ENCODE measurements around the gene GRIP2. TPM values are rescaled to one million over a fixed set of nuclear protein-coding genes. Genes with fewer than 3 reads are reported as not detected.
A peak's percentile ranks its signal among the peaks of the same experiment; 100 is the strongest.

Gene GRIP2
- total RNA-seq, 1 experiment from 2014 or later: 4.5 TPM

GRCh38 chr3:14462738-14463137, 77.4 kb downstream of the GRIP2 start:
- H3K4me1 Mint-ChIP-seq (ENCODE audit: low read depth, unreplicated experiment): no peaks in the 10 kb centered on the region
- Histone ChIP-seq H3K27me3 (replicated peaks; ENCODE audit: control insufficient read depth, insufficient read depth, low read length) (no peaks in the 10 kb centered on the region), H3K9me3 (no peaks in the 10 kb centered on the region), H3K36me3 (ENCODE audit: control insufficient read depth, insufficient read depth, low read length) (peaks cover 12% of the 10 kb centered on the region), H3K4me3 (ENCODE audit: low read depth, low read length) (no peak overlapping the region), H3K4me1 (no peaks in the 10 kb centered on the region)
- no peak for TF ChIP-seq CTCF (IDR thresholded peaks at IDR 0.05; ENCODE audit: insufficient read depth in 1 of 2, low read depth in 1 of 2, low read length in 1 of 2, severe bottlenecking in 1 of 2, unreplicated experiment in 1 of 2)
- H3K27ac Mint-ChIP-seq (ENCODE audit: unreplicated experiment): peak overlapping the region; percentile 70
- no peaks in the 10 kb centered on the region for H3K27me3 Mint-ChIP-seq (ENCODE audit: insufficient read depth, unreplicated experiment)
- no peaks in the 10 kb centered on the region for H3K9me3 Mint-ChIP-seq (ENCODE audit: unreplicated experiment)
- BruUV-seq (replicated peaks): no TSS peak
- intact Hi-C loops (cut with micrococcal nuclease; ENCODE audit: unreplicated experiment): no loop called here
- CTCF ChIA-PET: interaction anchor here (0.6 to 4.3 kb wide), 3 partner anchors 259 to 567 kb away, joined by 3 to 24 read pairs (median 3); no protein-coding TSS in a partner anchor
- H3K36me3 Mint-ChIP-seq (ENCODE audit: insufficient read depth, unreplicated experiment): peaks cover 59% of the 10 kb centered on the region
- DNase-seq: no peak
- POLR2A ChIA-PET: no interaction called here
- H3K4me3 Mint-ChIP-seq (ENCODE audit: unreplicated experiment): no peak overlapping the region

GRCh38 chr3:14461748-14462324, 78.3 kb downstream of the GRIP2 start:
- H3K36me3 Mint-ChIP-seq (ENCODE audit: insufficient read depth, unreplicated experiment): peaks cover 62% of the 10 kb centered on the region
- ChIA-PET POLR2A (no interaction called here), CTCF (interaction anchor here (0.8 to 4.3 kb wide), 2 partner anchors 60 to 258 kb away, joined by 5 to 24 read pairs; partner anchors contain the start of gene SLC6A6)
- no peaks in the 10 kb centered on the region for H3K9me3 Mint-ChIP-seq (ENCODE audit: unreplicated experiment)
- H3K27ac Mint-ChIP-seq (ENCODE audit: unreplicated experiment): peak overlapping the region; percentile 70
- DNase-seq: peak; percentile 74 to 78
- H3K4me1 Mint-ChIP-seq (ENCODE audit: low read depth, unreplicated experiment): no peaks in the 10 kb centered on the region
- no peak overlapping the region for H3K4me3 Mint-ChIP-seq (ENCODE audit: unreplicated experiment)
- H3K4me1 ChIP-seq: no peaks in the 10 kb centered on the region
- no peaks in the 10 kb centered on the region for H3K9me3 ChIP-seq
- TF ChIP-seq CTCF (IDR thresholded peaks at IDR 0.05; ENCODE audit: insufficient read depth in 1 of 2, low read depth in 1 of 2, low read length in 1 of 2, severe bottlenecking in 1 of 2, unreplicated experiment in 1 of 2): peak; percentile 65 to 95
- intact Hi-C loops (cut with micrococcal nuclease; ENCODE audit: unreplicated experiment): loop anchor here (1.0 kb wide), 3 partner anchors 60 to 259 kb away; partner anchors contain the start of gene SLC6A6
- no peaks in the 10 kb centered on the region for H3K27me3 ChIP-seq (replicated peaks; ENCODE audit: control insufficient read depth, insufficient read depth, low read length)
- peaks cover 12% of the 10 kb centered on the region for H3K36me3 ChIP-seq (ENCODE audit: control insufficient read depth, insufficient read depth, low read length)
- H3K27me3 Mint-ChIP-seq (ENCODE audit: insufficient read depth, unreplicated experiment): no peaks in the 10 kb centered on the region
- BruUV-seq (replicated peaks): no TSS peak
- no peak overlapping the region for H3K4me3 ChIP-seq (ENCODE audit: low read depth, low read length)

- peaks cover 60% of the 10 kb centered on the region for H3K36me3 Mint-ChIP-seq (ENCODE audit: insufficient read depth, unreplicated experiment)
- H3K9me3 Mint-ChIP-seq (ENCODE audit: unreplicated experiment): no peaks in the 10 kb centered on the region
- BruUV-seq (replicated peaks): no TSS peak
- H3K4me1 Mint-ChIP-seq (ENCODE audit: low read depth, unreplicated experiment): no peaks in the 10 kb centered on the region
- Histone ChIP-seq H3K27me3 (replicated peaks; ENCODE audit: control insufficient read depth, insufficient read depth, low read length) (no peaks in the 10 kb centered on the region), H3K4me1 (no peaks in the 10 kb centered on the region), H3K9me3 (no peaks in the 10 kb centered on the region), H3K4me3 (ENCODE audit: low read depth, low read length) (no peak overlapping the region), H3K36me3 (ENCODE audit: control insufficient read depth, insufficient read depth, low read length) (peaks cover 11% of the 10 kb centered on the region)
- no peaks in the 10 kb centered on the region for H3K27me3 Mint-ChIP-seq (ENCODE audit: insufficient read depth, unreplicated experiment)
- no peak for TF ChIP-seq CTCF (IDR thresholded peaks at IDR 0.05; ENCODE audit: insufficient read depth in 1 of 2, low read depth in 1 of 2, low read length in 1 of 2, severe bottlenecking in 1 of 2, unreplicated experiment in 1 of 2)
- POLR2A ChIA-PET: no interaction called here
- intact Hi-C loops (cut with micrococcal nuclease; ENCODE audit: unreplicated experiment): loop anchor here (1.0 kb wide), 3 partner anchors 59 to 258 kb away; partner anchors contain the start of gene SLC6A6
- peak overlapping the region; percentile 70 for H3K27ac Mint-ChIP-seq (ENCODE audit: unreplicated experiment)
- H3K4me3 Mint-ChIP-seq (ENCODE audit: unreplicated experiment): no peak overlapping the region
- CTCF ChIA-PET: interaction anchor here (0.6 to 4.3 kb wide), 4 partner anchors 55 to 258 kb away, joined by 3 to 24 read pairs (median 4); partner anchors contain the start of gene SLC6A6
- no peak for DNase-seq
Observed at GRCh38 chr3:14461006-14461747, 79.0 kb downstream of the GRIP2 start.
